DOHH2 (cell line): ENCODE measurements around the gene MAP2.

Source experiments
- EZH2phosphoT487 ChIP-seq: fragments of 200-600 bp; sonication (generic); IDR thresholded peaks from 2 replicates; pipeline ENCODE4 v1.6.1; 2017; ENCODE audit warnings: borderline replicate concordance, mild to moderate bottlenecking, antibody characterized with exemption, low read length, moderate library complexity, mixed read lengths
- TF ChIP-seq, protein P1 (sequence below): fragments of 200-600 bp; sonication (generic); IDR thresholded peaks from one replicate; pipeline ENCODE4 v1.5.1; 2014; ENCODE audit warnings: antibody characterized with exemption, mild to moderate bottlenecking, low read depth, low read length; ENCODE audit not compliant: poor library complexity, severe bottlenecking

GRCh38 chr2:209582281-209582680 is 158.4 kb downstream of the MAP2 start:
- TF ChIP-seq, protein P1, sequence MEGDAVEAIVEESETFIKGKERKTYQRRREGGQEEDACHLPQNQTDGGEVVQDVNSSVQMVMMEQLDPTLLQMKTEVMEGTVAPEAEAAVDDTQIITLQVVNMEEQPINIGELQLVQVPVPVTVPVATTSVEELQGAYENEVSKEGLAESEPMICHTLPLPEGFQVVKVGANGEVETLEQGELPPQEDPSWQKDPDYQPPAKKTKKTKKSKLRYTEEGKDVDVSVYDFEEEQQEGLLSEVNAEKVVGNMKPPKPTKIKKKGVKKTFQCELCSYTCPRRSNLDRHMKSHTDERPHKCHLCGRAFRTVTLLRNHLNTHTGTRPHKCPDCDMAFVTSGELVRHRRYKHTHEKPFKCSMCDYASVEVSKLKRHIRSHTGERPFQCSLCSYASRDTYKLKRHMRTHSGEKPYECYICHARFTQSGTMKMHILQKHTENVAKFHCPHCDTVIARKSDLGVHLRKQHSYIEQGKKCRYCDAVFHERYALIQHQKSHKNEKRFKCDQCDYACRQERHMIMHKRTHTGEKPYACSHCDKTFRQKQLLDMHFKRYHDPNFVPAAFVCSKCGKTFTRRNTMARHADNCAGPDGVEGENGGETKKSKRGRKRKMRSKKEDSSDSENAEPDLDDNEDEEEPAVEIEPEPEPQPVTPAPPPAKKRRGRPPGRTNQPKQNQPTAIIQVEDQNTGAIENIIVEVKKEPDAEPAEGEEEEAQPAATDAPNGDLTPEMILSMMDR: no peak
- TF ChIP-seq EZH2phosphoT487: no peak
